HG03108 (cell line): Measurements from ENCODE around the gene STAC.
"Not testable (repeated sequence)": the region's sequence is repeated elsewhere in the genome, so short reads cannot be mapped to it uniquely, and the experiment has no call there.

ENCODE experiments used
- ATAC-seq: cut with Tn5 transposase; IDR thresholded peaks from one replicate; pipeline ENCODE4 v1.9.1; 2021; ENCODE audit warnings: moderate library complexity; ENCODE audit not compliant: unreplicated experiment

The STAC gene

GRCh38 chr3:36476286-36476942 is 96.1 kb downstream of the STAC start:
- no peak for ATAC-seq

GRCh38 chr3:36477655-36478054 is 97.4 kb downstream of the STAC start:
- ATAC-seq: no peak

- no peak for ATAC-seq
These were observed 100.8 kb downstream of the STAC start for GRCh38 chr3:36480911-36481648.

- ATAC-seq: no peak
These were observed 102.0 kb downstream of the STAC start for GRCh38 chr3:36482256-36482655.

- no peak for ATAC-seq
These were observed 102.6 kb downstream of the STAC start for GRCh38 chr3:36482880-36483279.

GRCh38 chr3:36483709-36484108 is 103.4 kb downstream of the STAC start:
- ATAC-seq: no peak

GRCh38 chr3:36484386-36484785 is 104.1 kb downstream of the STAC start:
- no peak for ATAC-seq

- no peak for ATAC-seq
These were observed 105.9 kb downstream of the STAC start for GRCh38 chr3:36486009-36486795.

DNA sequence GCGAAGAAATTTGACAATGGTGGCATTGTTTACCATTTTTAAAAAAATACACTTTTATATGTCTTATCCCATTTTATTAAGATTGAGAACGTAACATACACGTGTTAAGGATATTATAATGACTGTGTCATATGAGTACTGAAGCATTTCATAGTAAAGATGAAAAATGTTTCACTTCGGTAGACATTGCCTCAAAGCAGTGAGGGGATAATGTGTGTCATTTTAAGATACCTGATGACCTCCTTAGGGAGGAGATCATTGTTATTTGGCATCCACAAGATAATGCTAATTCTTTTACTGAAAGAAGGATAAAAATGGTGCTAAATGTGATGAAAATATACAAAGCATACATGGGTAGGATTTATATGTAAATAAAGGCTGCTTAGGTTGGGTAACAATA is 107.3 kb downstream of the STAC start:
- ATAC-seq: no peak

- no peak for ATAC-seq
These were observed 107.9 kb downstream of the STAC start for GRCh38 chr3:36488077-36488789.

GRCh38 chr3:36489101-36489500 is 108.8 kb downstream of the STAC start:
- no peak for ATAC-seq

DNA sequence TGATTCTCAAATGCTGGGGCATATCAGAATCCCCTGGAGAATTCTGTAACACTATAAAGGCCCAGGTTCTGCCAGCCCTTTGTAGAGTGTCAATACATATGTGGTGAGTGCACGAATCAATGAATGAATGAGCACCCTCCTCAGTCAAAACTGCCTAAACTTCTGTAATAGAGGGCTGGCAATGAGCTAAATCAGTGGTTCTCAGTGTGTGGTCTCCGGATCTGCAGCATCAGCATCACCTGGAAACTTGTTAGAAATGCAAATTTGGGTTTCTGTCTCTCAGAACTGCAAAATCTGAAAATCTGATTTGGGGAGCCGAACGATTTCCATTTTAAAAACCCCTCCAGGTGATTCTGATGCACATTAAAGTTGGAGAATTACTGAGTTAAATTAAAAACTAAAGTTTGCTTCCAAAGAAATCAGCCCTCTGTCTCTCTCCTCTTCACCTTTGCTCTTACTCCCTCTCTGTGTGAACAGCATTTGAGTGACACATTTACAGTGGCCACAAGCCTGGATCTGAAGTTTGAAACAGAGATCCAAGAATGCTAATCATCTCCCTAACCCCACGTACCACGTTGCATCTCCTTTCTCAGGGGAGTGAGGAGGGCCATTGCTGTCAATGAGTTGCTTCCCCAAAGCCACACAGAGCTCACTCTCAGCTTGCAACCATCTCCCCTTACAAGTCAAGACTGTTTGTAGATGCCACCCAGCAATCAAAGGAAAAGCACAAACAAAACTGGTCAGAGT is 109.5 kb downstream of the STAC start:
- no peak for ATAC-seq

GRCh38 chr3:36493051-36493450 is 112.7 kb downstream of the STAC start:
- ATAC-seq: no peak

DNA sequence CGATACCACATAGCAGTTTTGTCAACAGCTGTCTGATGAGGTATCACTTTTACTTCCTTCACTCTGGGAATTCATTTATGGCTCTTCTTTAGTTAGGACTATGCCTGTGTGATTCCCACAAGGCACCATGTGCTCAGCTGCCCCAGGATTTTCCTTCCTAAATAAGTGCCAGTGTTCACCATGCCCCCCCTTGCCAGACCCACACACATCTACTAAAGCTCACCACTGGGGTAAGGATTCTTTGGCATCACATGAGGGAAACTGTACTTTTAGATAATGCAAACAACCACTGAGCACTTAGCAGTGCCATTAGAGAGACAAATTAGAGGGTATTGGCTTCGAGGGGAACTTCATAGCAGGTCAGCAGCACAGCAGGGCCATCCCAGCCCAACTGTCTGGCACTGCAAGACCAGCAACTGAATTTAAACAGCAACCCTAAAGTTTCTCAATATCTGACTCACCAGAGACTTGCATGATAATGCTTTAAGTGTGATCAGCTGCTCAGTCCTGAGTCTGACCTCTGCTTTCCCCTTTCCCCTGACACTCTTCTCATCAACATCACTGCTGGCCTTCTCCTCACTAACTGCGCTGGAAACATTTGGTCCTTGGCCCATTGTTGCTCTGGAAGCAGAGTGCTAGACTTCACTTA is 114.3 kb downstream of the STAC start:
- ATAC-seq: no peak

DNA sequence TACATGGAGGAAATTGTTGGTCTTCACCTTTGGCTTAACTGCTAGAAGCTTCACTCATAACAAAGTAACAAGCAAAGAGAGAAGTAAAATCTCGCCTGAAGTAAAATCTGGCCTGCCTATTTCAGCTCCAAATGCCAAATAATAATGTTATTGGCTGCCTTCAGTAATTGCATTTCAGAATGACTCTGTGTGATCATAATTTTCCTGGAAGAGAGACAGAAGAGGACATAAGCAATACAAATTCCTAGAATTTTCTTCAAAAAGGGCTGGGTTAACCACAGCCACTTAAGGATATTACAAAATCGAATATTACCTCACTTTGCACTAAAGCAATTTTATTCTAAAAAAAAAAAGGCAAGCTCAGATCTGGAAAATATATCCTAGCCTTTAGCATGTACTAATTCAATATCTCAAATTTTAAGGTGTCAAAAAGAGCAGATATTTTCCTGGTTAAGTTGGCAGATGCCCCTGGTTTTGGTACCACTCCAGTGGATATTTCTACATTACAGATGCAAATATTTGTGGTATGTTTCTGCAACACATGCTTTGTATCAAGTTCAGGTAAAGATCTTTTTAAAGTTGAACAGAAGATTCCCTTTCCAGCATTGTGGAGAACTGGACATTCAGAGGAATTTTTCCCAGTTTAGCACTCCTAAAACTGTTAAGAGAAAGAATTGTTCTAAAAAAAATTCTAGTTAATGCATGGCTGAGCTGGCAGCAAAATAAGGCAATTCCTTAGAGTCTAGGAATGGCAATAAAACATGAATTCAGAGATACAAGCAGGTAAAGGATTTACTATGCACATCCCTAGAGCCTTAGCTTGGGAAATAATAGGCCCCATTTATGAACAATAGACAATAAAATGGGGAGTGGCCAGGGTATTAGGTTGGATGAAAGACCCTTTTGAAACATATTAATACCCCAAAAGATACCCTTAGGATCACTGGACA is 116.7 kb downstream of the STAC start:
- no peak for ATAC-seq

GRCh38 chr3:36500053-36500452 is 119.7 kb downstream of the STAC start:
- ATAC-seq: not testable (repeated sequence)

GRCh38 chr3:36501616-36502015 is 121.3 kb downstream of the STAC start:
- ATAC-seq: no peak

DNA sequence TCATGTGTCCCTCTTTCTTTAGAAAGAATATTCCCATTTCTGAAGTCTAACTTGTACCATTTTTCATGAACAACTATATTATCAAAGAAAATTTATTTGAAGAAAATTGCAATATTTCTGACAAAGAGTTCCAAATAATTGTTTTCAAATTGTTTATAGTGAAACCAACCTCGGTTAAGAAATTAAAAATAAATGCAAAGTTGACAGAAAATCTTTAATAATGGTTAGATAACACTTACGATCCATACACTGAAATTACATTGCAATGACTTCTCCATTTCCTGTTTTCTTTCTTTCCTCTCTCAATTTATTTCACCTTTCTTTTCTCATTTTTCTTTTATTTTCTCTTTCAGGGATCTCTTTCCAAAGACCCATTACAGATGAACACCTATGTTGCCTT is 125.1 kb downstream of the STAC start:
- ATAC-seq: no peak
